Calu3 (cell line): Measurements from ENCODE around the gene ABHD8. TPM values are rescaled to one million over a fixed set of nuclear protein-coding genes. Genes with fewer than 3 reads are reported as not detected.

Experiments
- BruUV-seq: library from RNA; stranded (reverse); fragments of 400-500 nt; replicated peaks from 2 replicates; lab custom pipeline; 2021; lab: Mats Ljungman, UMichigan
- CTCF ChIA-PET: fragments of 300-600 bp; sonication (Branson Sonifier 250); formaldehyde crosslinking; loops from one replicate; lab custom pipeline; 2022; ENCODE audit warnings: antibody characterized with exemption; lab: Charles Lee
- DNase-seq: peaks from one replicate; pipeline ENCODE4 v3.0.0; 2022
- H3K27ac Mint-ChIP-seq: one replicate; pipeline ENCODE4 v1.8.0; 2022; ENCODE audit warnings: mixed read lengths; ENCODE audit not compliant: unreplicated experiment
- H3K27me3 Mint-ChIP-seq: one replicate; pipeline ENCODE4 v1.8.0; 2022; ENCODE audit warnings: mixed read lengths; ENCODE audit not compliant: unreplicated experiment
- H3K36me3 Mint-ChIP-seq: one replicate; pipeline ENCODE4 v1.8.0; 2022; ENCODE audit warnings: mild to moderate bottlenecking, moderate library complexity, mixed read lengths; ENCODE audit not compliant: insufficient read depth, unreplicated experiment
- H3K4me1 Mint-ChIP-seq: one replicate; pipeline ENCODE4 v1.8.0; 2022; ENCODE audit warnings: mild to moderate bottlenecking, low read depth, mixed read lengths; ENCODE audit not compliant: unreplicated experiment
- H3K4me3 Mint-ChIP-seq: one replicate; pipeline ENCODE4 v1.8.0; 2022; ENCODE audit warnings: mild to moderate bottlenecking, low read depth, moderate library complexity, mixed read lengths; ENCODE audit not compliant: unreplicated experiment
- H3K9me3 Mint-ChIP-seq: one replicate; pipeline ENCODE4 v1.8.0; 2022; ENCODE audit warnings: low read depth, mixed read lengths; ENCODE audit not compliant: unreplicated experiment
- intact Hi-C: fragments of 100-400 bp; cut with micrococcal nuclease; formaldehyde crosslinking; loops from one replicate; pipeline ENCODE4 v1.10.0; 2022; ENCODE audit not compliant: unreplicated experiment
- total RNA-seq: library from RNA; stranded (reverse); gene quantifications from 2 replicates; pipeline ENCODE4 v1.2.3, GENCODE V29; 2022
- TF ChIP-seq, protein P1 (sequence below): fragments of 200-600 bp; IDR thresholded peaks from one replicate; pipeline ENCODE4 v1.8.0; 2022; ENCODE audit warnings: antibody characterized with exemption; ENCODE audit not compliant: unreplicated experiment

ABHD8 gene
- total RNA-seq, 1 experiment from 2014 or later: 6.0 TPM

DNA sequence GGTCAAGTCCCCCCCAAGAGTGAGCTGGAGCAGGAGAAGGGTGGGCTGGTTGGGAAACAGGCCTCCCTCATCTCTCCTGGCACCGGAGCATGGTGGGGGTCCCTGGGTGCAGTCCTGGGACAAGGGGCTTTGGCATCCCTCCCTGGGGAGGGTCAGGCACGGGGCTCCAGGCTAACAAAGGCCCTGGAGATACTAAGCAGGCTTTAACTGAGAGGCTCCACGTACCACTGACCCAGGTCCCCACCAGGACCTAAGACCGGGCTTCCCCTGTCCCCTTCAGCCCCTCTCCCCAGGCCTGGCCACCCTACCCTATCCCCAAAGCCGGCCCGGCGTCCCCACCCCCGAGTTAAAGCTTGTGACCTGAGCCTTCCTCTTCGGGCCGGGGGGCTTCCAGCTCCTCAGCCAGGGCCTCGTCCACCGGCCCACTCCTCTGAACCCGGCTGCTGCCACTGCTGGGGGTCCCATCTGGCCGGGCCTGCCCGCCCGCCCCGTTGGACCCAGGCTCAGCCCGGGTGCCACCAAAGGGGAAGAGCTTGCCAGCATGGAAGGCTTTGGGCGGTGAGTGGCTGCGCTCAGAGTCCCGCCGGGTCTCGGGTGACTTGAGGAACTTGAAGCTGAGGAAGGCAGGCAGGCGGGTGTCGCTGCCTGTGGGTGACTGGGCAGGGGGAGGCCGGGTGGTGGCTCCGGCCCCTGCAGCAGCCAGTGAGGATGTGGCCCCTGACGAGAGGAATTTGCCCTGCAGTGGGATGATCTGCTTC lies 21.3 kb upstream of the ABHD8 start:
- H3K4me1 Mint-ChIP-seq: no peaks in the 10 kb centered on the region
- no peak for DNase-seq
- CTCF ChIA-PET: interaction anchor here (0.6 kb wide), 1 partner anchor 19 kb away, joined by 4 read pairs; no protein-coding TSS in a partner anchor
- H3K4me3 Mint-ChIP-seq: no peak overlapping the region
- intact Hi-C loops: no loop called here
- TF ChIP-seq, protein P1, sequence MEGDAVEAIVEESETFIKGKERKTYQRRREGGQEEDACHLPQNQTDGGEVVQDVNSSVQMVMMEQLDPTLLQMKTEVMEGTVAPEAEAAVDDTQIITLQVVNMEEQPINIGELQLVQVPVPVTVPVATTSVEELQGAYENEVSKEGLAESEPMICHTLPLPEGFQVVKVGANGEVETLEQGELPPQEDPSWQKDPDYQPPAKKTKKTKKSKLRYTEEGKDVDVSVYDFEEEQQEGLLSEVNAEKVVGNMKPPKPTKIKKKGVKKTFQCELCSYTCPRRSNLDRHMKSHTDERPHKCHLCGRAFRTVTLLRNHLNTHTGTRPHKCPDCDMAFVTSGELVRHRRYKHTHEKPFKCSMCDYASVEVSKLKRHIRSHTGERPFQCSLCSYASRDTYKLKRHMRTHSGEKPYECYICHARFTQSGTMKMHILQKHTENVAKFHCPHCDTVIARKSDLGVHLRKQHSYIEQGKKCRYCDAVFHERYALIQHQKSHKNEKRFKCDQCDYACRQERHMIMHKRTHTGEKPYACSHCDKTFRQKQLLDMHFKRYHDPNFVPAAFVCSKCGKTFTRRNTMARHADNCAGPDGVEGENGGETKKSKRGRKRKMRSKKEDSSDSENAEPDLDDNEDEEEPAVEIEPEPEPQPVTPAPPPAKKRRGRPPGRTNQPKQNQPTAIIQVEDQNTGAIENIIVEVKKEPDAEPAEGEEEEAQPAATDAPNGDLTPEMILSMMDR: no peak
- BruUV-seq: no TSS peak
- H3K36me3 Mint-ChIP-seq: peaks cover 20% of the 10 kb centered on the region
- no peak overlapping the region for H3K27ac Mint-ChIP-seq
- H3K9me3 Mint-ChIP-seq: no peaks in the 10 kb centered on the region
- no peaks in the 10 kb centered on the region for H3K27me3 Mint-ChIP-seq

- no peaks in the 10 kb centered on the region for H3K9me3 Mint-ChIP-seq
- no peaks in the 10 kb centered on the region for H3K4me1 Mint-ChIP-seq
- no TSS peak for BruUV-seq
- no peaks in the 10 kb centered on the region for H3K27me3 Mint-ChIP-seq
- intact Hi-C loops: no loop called here
- CTCF ChIA-PET: no interaction called here
- H3K4me3 Mint-ChIP-seq: no peak overlapping the region
- H3K36me3 Mint-ChIP-seq: peaks cover 20% of the 10 kb centered on the region
- H3K27ac Mint-ChIP-seq: no peak overlapping the region
- TF ChIP-seq, protein P1: no peak
- DNase-seq: no peak
Measured at GRCh38 chr19:17323964-17324332, 20.7 kb upstream of the ABHD8 start.

DNA sequence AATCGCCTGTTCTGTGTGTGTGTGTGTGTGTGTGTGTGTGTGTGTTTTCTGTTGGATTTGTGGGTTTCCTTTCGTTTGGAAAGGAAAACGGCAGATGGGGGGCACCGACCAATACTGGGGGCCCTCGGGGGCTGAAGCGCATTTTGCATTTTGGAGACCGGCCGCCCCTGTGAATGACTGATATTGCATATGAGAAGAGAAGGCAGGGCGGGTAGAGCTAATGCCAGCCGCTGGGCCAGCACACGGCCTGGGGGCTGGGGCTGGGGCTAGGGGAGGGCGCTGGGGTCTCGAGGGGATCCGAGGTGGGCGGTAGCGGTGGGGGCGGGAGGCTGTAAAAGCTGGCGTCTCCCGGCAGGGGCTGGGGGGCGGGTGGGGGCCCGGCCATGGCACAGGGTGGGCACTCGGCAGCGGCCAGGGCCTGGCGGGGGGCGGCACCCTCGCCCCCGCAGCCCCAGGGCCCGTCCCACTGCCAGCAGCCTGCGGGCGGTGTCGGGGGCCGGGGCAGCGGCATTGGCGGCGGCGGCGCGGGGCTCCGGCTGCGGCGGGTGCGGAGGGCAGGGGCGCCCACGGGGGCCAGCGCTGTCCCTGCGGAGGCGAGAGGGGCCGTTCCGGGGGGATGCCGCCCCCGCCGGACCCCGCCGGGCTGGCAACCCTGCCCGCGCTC lies 20.2 kb upstream of the ABHD8 start:
- no peak overlapping the region for H3K27ac Mint-ChIP-seq

DNA sequence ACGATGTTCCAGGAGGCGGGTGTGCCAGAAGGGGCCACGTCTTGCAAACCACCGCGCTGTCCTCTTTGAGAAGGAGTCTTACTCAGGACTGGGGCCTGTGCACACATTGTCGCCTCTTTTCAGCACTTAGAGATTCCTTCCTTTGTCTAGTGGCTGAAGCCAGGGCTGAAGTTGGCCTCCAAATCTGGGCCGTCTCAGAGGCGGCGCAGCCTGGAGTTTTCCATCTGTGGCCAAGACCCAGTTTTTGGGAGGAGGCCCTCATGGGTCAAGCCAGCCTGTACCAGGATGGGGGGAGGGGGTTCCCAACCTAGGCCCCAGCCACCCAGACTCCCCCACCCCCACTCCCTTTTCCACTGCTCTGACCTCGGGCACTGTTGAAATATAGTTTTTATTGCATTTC lies 19.6 kb upstream of the ABHD8 start:
- no TSS peak for BruUV-seq
- H3K9me3 Mint-ChIP-seq: no peaks in the 10 kb centered on the region
- peaks cover 28% of the 10 kb centered on the region for H3K36me3 Mint-ChIP-seq
- H3K4me3 Mint-ChIP-seq: no peak overlapping the region
- TF ChIP-seq, protein P1: no peak
- H3K27ac Mint-ChIP-seq: no peak overlapping the region
- H3K4me1 Mint-ChIP-seq: no peaks in the 10 kb centered on the region
- intact Hi-C loops: no loop called here
- H3K27me3 Mint-ChIP-seq: no peaks in the 10 kb centered on the region
- CTCF ChIA-PET: no interaction called here
- DNase-seq: no peak

More for the DNA sequence above, 20.2 kb upstream of the ABHD8 start:
- CTCF ChIA-PET: interaction anchor here (0.6 kb wide), 1 partner anchor 9 kb away, joined by 5 read pairs; no protein-coding TSS in a partner anchor
- no TSS peak for BruUV-seq
- no peaks in the 10 kb centered on the region for H3K9me3 Mint-ChIP-seq
- peaks cover 23% of the 10 kb centered on the region for H3K36me3 Mint-ChIP-seq
- H3K27me3 Mint-ChIP-seq: no peaks in the 10 kb centered on the region
- H3K4me3 Mint-ChIP-seq: no peak overlapping the region
- no peaks in the 10 kb centered on the region for H3K4me1 Mint-ChIP-seq
- TF ChIP-seq, protein P1: no peak
- DNase-seq: no peak
- intact Hi-C loops: no loop called here
